HG02884 (cell line): ENCODE data around the gene NAXE.

Source experiments
- ATAC-seq: cut with Tn5 transposase; IDR thresholded peaks from one replicate; pipeline ENCODE4 v1.9.1; 2021; ENCODE audit warnings: mild to moderate bottlenecking, moderate library complexity; ENCODE audit not compliant: unreplicated experiment

Gene NAXE

GRCh38 chr1:156643049-156643777 is 51.6 kb downstream of the NAXE start:
- no peak for ATAC-seq

GRCh38 chr1:156643778-156644092 is 52.2 kb downstream of the NAXE start:
- no peak for ATAC-seq
